ENCODE measurements around the gene DDX1.

DNA sequence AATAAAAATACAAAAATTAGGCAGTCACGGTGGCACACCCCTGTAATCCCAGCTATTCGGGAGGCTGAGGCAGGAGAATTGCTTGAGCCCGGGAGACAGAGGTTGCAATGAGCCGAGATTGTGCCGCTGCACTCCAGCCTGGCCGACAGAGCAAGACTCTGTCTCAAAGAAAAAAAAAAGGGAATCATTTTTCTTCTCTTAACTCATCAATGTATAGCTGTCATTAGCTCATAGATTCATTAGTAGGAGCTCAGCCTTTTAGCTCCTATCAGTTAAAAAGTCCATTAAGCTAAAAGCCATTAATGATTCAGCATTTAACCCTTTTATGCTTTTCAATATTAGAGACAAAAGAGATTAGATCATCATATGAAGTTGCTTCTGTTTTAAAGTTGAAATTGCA lies 24.8 kb upstream of the DDX1 start:
- TF ChIP-seq POLR2AphosphoS5 (IDR thresholded peaks at IDR 0.05) (no peak), POLR2A (IDR thresholded peaks at IDR 0.05) (no peak)
- TF ChIP-seq, protein P1, sequence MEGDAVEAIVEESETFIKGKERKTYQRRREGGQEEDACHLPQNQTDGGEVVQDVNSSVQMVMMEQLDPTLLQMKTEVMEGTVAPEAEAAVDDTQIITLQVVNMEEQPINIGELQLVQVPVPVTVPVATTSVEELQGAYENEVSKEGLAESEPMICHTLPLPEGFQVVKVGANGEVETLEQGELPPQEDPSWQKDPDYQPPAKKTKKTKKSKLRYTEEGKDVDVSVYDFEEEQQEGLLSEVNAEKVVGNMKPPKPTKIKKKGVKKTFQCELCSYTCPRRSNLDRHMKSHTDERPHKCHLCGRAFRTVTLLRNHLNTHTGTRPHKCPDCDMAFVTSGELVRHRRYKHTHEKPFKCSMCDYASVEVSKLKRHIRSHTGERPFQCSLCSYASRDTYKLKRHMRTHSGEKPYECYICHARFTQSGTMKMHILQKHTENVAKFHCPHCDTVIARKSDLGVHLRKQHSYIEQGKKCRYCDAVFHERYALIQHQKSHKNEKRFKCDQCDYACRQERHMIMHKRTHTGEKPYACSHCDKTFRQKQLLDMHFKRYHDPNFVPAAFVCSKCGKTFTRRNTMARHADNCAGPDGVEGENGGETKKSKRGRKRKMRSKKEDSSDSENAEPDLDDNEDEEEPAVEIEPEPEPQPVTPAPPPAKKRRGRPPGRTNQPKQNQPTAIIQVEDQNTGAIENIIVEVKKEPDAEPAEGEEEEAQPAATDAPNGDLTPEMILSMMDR (IDR thresholded peaks at IDR 0.05) = no peak

Data from breast epithelium (tissue), 3 donors.